Glomerular visceral epithelial cell (primary cell): ENCODE results near the gene PLCB1.

Source experiments
- DNase-seq: peaks from one replicate; pipeline ENCODE4 v3.0.0-alpha.2; 2016; ENCODE audit errors: extremely low spot score

PLCB1 gene

GRCh38 chr20:8505476-8506200 lies 373.6 kb downstream of the PLCB1 start:
- DNase-seq: no peak

GRCh38 chr20:8507231-8507630 lies 375.2 kb downstream of the PLCB1 start:
- no peak for DNase-seq

- no peak for DNase-seq
Measured at GRCh38 chr20:8509809-8510208, 377.7 kb downstream of the PLCB1 start.

DNA sequence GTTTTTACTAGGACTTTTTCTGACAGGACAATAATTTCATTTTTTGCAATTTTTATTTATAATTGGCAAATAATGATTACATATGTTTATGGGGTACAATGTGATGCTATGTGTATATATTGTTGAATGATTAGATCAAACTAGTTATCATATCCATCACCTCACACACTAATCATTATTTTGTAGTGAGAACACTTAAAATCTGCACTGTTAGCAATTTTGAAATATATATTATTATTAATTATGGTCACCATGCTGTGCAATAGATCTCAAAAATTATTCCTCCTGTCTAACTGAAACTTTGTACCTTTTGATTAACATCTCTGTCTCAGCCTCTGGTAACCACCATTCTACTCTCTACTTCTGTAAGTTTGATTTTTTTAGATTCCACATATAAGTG lies 378.7 kb downstream of the PLCB1 start:
- no peak for DNase-seq

DNA sequence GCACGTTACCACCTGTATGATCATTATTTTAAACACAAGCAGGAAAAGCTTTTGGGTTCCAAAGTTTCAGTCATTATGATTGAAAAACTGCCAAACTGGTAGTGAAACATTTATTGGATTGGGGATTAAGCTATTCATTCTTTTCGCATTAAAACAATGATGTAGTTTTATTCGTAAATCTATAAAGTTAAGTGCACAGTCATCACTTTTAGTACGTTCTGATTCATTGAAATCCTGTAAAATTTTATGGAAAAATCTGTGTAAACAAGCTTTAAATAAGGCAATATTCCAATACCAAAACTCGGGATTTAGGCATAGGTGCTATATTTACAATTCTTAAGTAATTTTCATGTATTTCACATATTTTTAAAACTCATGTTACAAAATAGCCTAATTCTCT lies 379.9 kb downstream of the PLCB1 start:
- no peak for DNase-seq

- peak; percentile 49 for DNase-seq
Measured at GRCh38 chr20:8515810-8516435, 383.9 kb downstream of the PLCB1 start.

GRCh38 chr20:8518878-8519277 lies 386.8 kb downstream of the PLCB1 start:
- DNase-seq: no peak

DNA sequence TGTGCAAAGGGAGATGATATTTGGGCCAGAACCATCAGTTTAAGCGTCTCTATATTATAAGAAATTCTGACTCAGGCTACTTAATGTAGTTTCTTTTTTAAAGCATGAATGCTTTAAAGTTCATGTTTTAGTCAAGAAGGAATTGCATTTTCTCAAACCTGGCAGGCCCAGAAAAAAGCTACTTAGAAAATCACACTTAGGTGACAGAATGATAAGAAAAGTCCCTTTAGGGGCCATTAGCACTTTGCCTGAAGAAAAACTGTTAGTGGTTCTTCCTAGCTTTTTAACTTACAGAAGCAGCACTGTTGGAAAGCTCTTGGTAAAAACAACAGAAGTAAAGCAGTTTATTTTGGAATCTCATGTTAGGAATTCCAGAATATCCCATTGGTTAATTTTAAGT lies 387.8 kb downstream of the PLCB1 start:
- DNase-seq: no peak

DNA sequence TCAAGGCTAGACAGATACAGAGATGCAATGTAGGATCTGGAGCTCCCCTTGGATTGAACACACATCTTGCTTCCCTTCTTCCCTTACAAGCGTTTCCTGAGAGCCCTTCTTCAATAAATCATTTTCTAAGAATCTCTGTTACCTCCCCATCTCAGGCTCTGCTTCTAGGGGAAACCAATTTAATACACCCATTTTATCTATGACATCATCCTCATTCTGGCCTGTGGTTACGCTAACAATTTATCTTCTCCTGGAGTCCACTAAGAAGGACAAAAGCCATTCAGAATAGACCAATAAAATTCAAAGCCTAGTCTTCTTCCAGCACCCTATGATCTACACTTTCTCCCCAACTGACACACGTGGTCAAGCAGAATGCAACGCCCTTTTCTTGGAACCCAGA lies 390.1 kb downstream of the PLCB1 start:
- DNase-seq: no peak

DNA sequence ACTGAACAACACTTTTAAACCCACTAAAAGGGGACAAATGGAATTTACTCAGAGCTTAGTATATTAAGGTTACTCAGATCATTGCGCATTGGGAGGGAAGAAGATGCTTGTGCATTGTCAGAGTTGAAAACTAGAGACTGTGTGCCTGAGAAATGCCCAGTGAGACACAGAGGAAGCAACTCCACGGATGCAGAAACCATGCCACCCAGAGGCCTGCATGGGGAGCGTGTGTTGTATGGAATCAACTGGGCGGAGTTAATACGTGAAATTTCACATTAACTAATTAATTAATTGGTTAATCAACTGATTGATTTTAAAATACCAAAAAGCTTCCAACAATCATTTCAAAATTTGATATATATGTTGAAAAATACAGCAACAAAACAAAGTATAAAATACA lies 391.6 kb downstream of the PLCB1 start:
- no peak for DNase-seq

DNA sequence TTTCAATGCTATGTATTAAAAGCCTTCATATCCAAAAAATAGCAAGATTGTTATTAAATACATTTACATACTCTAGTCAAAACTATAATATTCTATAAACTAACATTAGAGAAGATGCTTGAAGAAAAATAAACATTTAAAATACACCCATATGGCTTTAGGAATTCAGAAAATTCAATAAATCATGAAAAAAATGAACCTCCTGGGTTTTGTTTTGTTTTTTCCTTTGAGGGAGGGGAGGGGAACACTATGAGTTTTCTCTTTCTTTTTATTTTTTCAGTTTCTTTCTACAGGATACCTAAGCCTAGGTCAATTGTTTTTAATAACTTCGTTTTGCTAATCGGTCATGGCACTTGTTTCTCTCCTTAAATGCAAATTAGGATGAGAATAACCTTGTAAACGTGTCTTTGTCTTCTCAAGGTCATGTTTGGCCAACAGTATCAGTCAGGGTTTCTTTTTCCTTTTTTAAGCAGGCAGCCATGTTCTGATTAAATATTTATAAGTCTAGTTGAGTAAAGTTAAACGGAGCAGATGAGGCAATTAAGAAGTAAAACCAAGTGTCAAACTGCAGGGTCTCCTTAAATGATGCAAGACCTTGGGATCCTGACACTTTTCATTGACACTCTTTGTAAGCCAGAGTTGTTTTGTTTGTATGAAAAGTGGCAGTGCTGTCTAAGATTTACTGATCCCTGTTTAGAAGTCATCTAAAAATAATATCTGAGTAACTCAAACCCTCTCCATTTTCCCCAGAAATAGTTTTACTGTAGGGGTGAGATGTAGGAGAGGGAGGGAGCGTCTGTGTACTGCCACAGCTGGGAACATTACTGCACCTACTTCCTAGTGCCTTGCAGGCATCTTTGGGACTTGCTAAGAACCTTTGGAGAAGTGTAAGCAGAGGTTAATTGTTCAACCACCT lies 392.3 kb downstream of the PLCB1 start:
- no peak for DNase-seq

- DNase-seq: no peak
Measured at GRCh38 chr20:8525017-8525343, 392.9 kb downstream of the PLCB1 start.

- DNase-seq: no peak
Measured at GRCh38 chr20:8526610-8527009, 394.5 kb downstream of the PLCB1 start.

- DNase-seq: peak; percentile 7
Measured at GRCh38 chr20:8527998-8528723, 396.1 kb downstream of the PLCB1 start.

DNA sequence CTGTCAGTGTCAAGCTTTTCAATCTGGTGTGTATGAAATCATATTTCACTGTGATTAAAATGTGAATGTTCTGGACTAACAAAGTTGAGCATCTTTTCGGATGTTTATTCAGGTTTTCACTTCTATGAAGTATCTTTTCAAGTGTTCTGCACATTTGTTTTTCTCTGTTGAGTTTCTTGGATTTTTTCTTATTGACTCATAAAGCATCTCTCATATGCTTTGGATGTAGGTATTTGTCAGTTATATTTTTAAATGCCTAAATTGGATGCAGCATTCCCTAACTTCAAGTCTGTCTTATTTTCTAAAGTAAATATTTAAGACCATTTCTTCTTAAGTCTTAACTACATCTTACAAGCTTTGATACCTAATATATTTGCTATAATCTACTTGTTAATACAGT lies 398.0 kb downstream of the PLCB1 start:
- no peak for DNase-seq

DNA sequence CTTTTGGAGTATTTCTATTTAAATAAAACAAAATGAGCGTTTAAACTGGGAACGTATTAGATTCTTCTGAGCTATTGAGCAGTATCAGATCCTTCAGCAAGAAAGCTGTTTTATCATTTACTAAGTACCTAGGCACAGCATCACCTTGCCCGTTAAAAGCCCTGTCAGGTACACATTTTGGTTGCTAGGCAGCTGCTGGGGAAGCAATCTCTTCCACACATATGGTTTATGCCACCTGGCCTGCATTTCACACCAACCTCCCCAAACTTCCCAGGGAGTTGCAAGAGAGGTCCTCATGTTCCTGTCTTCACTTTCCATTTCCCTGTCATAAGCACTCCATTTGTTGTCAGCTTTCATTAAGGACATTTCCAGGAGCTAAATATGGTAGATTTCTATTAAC lies 400.1 kb downstream of the PLCB1 start:
- DNase-seq: no peak

DNA sequence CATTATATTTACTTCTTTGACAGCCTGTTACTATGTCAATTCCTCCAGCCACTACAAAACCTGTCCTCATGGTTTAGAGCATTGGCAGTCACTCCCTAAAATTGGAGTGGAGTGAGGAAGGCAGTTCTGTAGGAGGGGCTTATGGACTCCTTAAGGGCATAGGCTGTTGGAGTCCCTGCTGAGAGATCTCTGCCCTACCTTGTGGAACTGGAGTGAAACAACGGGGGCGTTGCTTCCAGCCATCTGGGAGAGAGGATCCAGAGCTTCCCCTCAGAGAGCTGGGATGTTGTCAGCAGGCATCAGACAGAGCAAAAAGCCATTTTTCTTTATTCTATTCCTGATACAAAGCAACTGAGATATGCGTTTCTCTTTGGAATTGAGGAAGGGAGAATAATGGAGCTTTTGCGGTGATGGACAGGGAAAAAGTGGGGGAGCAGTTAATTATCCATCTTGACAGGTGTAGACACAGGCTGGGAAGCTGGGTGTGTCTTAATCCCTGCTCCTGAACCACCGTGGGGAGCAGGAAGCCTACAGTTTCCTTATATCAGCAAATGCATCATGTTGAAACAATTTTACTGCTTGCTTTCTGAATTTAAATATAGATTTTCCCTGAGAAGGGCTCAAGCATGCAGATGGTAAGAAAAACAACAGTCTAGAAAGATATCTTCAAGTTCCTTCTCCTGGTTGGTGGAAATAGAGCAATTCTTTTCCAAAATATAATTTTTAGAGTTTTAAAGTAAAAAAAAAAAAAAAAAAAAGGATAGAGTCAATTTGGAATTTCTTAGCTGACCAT lies 402.5 kb downstream of the PLCB1 start:
- no peak for DNase-seq

DNA sequence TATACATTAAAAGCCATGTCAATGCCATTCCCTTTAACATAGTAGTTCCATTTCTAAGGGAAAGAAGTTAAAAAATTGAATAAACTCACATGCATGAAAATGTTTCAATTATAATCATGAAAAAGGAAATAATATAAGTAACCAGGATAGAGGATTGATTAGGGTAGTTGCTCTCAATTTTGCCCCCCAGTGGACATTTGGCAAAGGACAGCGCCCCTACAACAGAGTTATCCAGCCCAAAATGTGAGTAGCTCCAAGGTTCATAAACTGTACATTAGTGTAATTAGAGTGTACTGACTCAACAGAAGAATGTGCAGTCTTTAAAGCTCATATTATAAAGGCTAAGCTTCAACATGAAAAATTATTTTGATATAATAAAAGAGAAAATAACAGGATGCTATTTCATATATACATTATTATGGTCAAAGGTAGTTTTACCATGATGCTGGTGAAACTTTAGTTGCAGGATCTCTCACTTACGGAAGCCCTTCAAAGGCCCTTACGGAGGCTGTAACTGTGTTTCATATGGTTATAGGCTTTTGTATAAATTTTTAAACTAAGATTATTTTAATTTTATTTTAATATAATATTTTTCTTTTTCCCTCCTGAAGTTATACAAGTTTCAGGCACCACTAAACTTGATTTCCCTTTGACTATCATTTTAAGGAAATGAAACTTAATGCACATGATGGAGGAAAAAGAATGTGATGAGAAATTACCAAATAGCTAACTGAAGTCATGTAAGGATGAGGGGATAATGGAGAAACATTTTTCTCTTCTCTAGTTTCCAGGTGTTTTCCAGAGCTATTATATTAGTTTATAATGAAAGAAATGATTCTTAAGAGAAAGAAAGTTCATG lies 403.6 kb downstream of the PLCB1 start:
- no peak for DNase-seq

DNA sequence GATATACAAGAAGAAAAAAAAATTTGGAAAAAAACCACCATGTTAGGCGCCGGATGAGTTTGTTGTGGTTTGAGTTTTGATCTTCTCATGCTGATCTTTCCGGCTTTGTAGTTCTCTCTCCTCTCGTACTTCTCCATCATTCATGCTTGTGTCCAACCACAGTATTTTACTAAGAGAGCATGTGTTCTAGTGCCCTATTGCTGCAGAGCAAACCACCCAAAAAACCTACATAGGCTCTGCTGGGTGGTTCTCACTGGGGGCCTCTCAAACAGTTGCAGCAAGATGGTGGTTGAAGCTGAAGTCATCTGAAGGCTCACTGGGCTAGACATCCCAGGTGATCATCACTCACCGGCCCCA lies 404.2 kb downstream of the PLCB1 start:
- no peak for DNase-seq

DNA sequence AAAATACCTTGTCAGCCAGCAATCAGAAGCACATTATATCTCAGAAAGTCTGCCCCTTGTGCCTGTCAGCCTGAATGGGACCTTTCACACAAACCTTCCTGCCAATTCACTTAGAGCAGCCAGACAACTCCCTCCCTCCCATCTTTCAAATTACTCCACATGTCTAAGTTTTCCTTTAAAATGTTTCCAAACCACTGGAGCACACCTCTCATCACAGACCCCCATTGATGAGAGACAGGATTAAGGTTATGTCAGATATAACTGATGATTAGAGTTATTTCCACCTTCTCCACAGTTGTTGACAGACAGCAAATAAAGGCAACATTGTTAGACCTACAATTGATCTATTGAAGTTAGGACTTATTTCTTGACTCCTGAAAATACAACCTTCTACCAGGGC lies 408.4 kb downstream of the PLCB1 start:
- no peak for DNase-seq

- DNase-seq: no peak
Measured at GRCh38 chr20:8542110-8542486, 410.0 kb downstream of the PLCB1 start.
